ENCODE measurements around the gene CLIP2.

- no peak for TF ChIP-seq POLR2AphosphoS5 (IDR thresholded peaks at IDR 0.05; ENCODE audit: low read depth, low read length)
- no peak for TF ChIP-seq TAF1 (IDR thresholded peaks at IDR 0.05; ENCODE audit: borderline replicate concordance, insufficient read depth, low read length)
- TF ChIP-seq REST (IDR thresholded peaks at IDR 0.05; ENCODE audit: insufficient read depth in 1 of 2, low read depth in 2 of 2, low read length in 2 of 2): no peak
These were observed 22.8 kb upstream of the CLIP2 start for GRCh38 chr7:74266191-74266963.
